Measurements from ENCODE around the gene ZNF784. TPM values are rescaled to one million over a fixed set of nuclear protein-coding genes. Genes with fewer than 3 reads are reported as not detected.

ZNF784 gene
- total and polyA plus RNA-seq, 2 of the 13 experiments (the other 11 are each of a cell fraction or from before 2014, with no cell fraction given): 4.1 to 4.2 TPM

- TF ChIP-seq NFYB (CRISPR knock-in tag; IDR thresholded peaks at IDR 0.05) (peak; percentile 6; the same call in 1 of the 2 replicates), ATF7-NPFF (CRISPR knock-in tag; IDR thresholded peaks at IDR 0.05; ENCODE audit: low read depth) (peak; percentile 63; the same call in 1 of the 2 replicates), RNF2 (conservative IDR thresholded peaks at IDR 0.05; ENCODE audit: low read depth) (no peak), ZNF468 (CRISPR knock-in tag; IDR thresholded peaks at IDR 0.05) (peak; percentile 62; the same call in 1 of the 2 replicates), TFE3 (CRISPR knock-in tag; IDR thresholded peaks at IDR 0.05) (peak; percentile 68), ZNF782 (CRISPR knock-in tag; IDR thresholded peaks at IDR 0.05; ENCODE audit: borderline replicate concordance) (peak; percentile 33; the same call in 1 of the 2 replicates), TARDBP (CRISPR knock-in tag; IDR thresholded peaks at IDR 0.05) (no peak; the same call in 1 of the 2 replicates), ZFYVE20 (CRISPR knock-in tag; IDR thresholded peaks at IDR 0.05; ENCODE audit: borderline replicate concordance, low read depth) (no peak), EHMT2 (IDR thresholded peaks at IDR 0.05; ENCODE audit: borderline replicate concordance, low read depth, low read length) (peak; percentile 65; the same call in 1 of the 2 replicates), ZBTB42 (CRISPR knock-in tag; IDR thresholded peaks at IDR 0.05) (no peak), PAXIP1 (CRISPR knock-in tag; conservative IDR thresholded peaks at IDR 0.05) (0 out of 2 replicates have a peak, but pooled peaks have one; percentile 8), ZKSCAN1 (IDR thresholded peaks at IDR 0.05; ENCODE audit: low read length) (peak; percentile 99), ZNF589 (CRISPR knock-in tag; conservative IDR thresholded peaks at IDR 0.05) (peak; percentile 85; the same call in 1 of the 2 replicates), ZNF841 (CRISPR knock-in tag; IDR thresholded peaks at IDR 0.05; ENCODE audit: borderline replicate concordance) (peak; percentile 69; the same call in 1 of the 2 replicates), MIER2 (CRISPR knock-in tag; IDR thresholded peaks at IDR 0.05) (peak; percentile 97), ZC3H13 (CRISPR knock-in tag; IDR thresholded peaks at IDR 0.05) (peak; percentile 90), ZNF451 (CRISPR knock-in tag; IDR thresholded peaks at IDR 0.05) (no peak), ZNF317 (CRISPR knock-in tag; IDR thresholded peaks at IDR 0.05) (no peak), SP4 (CRISPR knock-in tag; IDR thresholded peaks at IDR 0.05) (no peak), ZNF788 (CRISPR knock-in tag; IDR thresholded peaks at IDR 0.05; ENCODE audit: borderline replicate concordance) (peak; percentile 54; the same call in 1 of the 2 replicates), PHF5A (CRISPR knock-in tag; IDR thresholded peaks at IDR 0.05; ENCODE audit: low read depth, unreplicated experiment) (peak; percentile 11), FOXA3 (CRISPR knock-in tag; IDR thresholded peaks at IDR 0.05) (peak; percentile 47; the same call in 1 of the 2 replicates), ZNF20 (CRISPR knock-in tag; IDR thresholded peaks at IDR 0.05) (0 out of 2 replicates have a peak, but pooled peaks have one; percentile 51), U2AF1 (optimal IDR thresholded peaks at IDR 0.05; ENCODE audit: low read depth, low read length) (peak; percentile 22), AHR (CRISPR knock-in tag; IDR thresholded peaks at IDR 0.05) (0 out of 2 replicates have a peak, but pooled peaks have one; percentile 56), ASH2L (IDR thresholded peaks at IDR 0.05; ENCODE audit: insufficient read length, low read depth, low read length) (peak; percentile 5), HNF4A (CRISPR knock-in tag; IDR thresholded peaks at IDR 0.05) (0 out of 2 replicates have a peak, but pooled peaks have one; percentile 3)
Observed at GRCh38 chr19:55581145-55581822, 43.1 kb downstream of the ZNF784 start (continued).

All from HepG2 (cell line).